AML-193 (cell line): Measurements from ENCODE around the gene TNRC18.

Experiments
- DNase-seq, 2 experiments: peaks; one replicate each; lab custom pipeline; 2025; lab: John Stamatoyannopoulos, UW

The TNRC18 gene

DNA sequence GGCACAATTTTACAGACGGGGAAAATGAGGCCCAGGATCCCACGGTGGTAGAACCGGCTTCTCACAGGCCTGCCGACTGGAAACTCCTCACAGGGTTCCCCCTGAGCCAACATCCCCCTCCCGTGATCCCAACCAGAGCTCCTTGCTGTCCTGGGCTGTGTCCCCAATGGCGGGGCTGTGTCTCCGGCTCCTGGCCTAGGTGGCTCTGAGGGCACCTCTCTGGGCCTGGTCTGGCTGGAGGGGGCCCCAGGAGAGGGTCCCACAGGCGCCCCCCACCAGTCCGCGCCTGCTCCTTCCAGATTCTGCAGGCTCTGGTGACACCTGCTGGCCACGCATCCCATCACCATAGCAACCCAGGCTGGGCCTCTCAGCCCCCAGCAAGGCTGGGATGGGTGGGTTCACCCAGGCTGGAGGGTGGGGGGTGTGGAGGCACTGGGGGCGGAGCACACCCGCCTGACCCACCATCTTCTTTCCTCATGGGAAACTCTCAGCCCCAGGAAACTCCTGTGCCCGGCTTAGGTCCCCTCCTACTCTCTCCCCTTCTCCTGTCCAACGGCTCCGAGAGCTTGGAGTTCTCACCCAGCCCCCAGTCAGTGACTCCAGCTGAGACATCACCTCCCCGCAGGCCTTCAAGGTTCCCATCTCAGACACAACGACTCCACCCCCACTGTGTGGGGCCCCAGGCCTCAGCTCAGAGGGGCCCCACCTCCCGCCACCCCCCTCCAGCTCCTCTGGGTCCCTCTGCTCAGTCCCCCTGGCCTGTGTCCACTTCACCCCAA, 27.1 kb upstream of the TNRC18 start:
- DNase-seq: peak in 1 of 2 experiments; percentile 15

DNA sequence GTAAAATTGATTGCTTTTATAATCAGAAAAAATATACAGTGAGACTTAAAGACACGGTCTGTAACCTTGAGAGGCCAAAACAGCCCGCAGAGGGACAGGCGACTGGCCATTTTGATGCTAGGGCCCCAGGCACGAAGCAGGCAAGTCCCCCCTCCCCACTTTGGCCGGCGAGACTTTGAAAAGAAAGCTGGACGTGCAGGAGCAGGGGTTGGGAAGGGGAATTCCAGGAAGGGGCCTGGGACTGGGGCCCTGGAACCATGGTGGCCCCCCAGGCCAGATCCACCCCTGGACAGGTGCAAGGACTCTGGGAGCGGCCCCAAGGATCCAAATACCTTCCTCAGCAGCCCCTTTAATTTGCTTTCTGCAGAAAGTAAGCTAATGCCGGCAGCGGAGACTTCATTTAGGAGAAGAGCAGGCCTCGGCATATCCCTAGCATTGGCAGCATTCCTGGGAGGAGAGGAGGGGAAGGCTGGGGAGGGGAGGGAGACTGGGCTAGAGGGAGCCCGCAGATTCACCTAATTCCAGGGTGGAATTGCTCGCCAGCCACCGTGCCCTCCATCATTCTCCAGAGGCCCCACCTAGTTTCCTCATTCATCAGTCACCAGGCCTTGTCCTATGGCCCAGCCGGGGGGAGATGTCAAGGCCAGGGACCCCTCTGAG, 24.9 kb upstream of the TNRC18 start:
- no peak for DNase-seq

DNA sequence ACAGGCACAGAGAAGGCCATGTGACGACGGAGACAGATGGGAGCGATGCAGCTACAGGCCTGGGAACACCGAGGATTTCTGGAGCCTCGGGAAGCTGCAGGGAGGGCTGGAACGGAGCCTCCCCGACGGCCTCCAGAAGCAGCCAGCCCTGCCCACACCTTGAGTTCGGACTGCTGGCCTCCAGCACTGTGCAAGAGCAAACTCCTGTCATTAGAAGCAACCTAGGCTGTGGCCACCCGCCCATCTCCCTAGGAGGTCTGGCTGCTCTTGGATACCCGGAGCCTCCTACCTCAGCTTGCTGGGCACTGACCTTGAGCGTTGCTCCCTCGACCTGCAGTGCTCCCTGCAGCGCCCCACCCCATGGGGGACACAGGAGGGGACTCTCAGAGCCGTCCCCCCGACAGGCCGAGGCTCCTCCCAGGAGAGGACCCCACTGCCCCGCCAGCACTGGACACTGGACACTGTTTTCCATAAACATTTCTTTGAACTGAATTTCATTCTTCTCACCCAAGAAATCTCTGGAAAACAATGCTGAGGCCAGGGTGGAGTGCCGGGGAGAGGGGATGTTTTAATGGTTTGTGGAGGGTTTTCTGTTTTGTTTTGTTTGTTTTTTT, 22.5 kb upstream of the TNRC18 start:
- no peak for DNase-seq

DNA sequence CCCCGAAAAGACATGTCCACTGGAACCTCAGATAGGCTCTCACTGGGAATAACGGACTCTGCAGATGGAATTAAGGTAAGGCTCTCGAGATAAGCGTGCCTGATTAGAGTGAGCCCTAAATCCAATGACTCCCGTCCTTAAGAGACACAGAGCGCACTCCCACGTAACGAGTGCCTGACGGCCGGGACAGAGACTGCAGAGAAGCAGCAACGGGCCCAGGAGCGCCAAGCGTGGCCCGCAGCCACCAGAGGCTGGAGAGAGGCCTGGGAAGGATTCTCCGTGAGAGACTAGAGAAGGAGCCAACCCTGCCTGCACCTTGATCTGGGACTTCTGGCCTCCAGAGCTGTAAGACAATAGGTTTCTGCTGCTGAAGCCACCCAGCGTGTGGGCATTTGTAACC, 20.0 kb upstream of the TNRC18 start:
- DNase-seq: no peak

DNA sequence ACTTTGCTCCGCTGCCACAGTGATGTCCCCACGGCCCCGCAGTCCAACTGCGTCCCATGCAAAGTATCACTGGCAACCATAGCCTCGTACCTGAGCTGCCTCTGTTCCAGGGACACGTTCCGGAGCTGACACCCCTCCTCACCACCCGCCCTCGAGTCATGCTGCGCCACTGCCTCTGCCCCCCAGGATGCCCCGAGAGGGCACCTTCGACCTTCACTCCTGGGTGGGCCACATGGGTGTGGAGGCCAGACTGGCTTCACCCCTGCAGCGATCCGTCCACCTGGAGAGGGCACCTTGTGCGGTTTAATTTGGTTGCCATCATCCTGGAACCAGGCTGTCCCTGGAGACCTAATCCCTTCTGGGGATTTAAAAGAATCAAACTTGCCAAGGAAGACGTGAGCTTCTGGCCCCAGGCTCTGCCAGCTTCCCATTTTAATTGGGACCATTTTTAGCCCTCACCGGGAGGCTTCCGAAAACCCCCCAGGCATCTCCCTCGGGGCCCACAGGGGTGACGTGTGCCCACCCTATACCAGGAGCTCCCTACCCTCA, 19.2 kb upstream of the TNRC18 start:
- no peak for DNase-seq

DNA sequence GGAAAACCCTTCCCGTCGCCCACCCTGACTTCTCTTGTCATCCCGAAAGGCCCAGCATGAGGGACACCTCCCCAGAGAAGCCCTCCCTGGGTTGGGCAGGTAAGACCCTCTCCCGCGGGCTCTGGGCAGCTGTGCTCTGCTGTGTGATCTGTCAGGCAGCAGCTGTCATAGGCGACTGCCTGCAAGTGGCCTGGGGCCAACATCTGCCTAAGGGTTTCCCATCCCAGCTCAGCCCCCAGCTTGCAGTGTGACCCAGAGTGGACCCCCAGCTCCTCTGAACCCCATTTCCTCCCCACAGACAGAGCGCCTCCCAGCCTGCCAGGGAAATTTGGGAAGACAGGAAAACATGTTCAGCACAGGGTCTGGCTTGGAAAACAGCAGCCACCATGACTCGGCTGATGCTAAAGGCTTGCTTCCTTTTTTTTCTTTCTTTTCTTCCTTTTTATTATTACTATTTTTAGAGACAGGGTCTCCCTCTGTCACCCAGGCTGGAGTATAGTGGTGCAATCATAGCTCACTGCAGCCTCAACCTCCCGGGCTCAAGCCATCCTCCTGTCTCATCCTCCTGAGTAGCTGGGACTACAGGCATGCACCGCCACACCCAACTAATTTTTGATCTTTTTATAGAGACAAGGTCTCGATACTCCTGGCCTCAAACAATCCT, 18.3 kb upstream of the TNRC18 start:
- peak; percentile 32 to 38 for DNase-seq

DNA sequence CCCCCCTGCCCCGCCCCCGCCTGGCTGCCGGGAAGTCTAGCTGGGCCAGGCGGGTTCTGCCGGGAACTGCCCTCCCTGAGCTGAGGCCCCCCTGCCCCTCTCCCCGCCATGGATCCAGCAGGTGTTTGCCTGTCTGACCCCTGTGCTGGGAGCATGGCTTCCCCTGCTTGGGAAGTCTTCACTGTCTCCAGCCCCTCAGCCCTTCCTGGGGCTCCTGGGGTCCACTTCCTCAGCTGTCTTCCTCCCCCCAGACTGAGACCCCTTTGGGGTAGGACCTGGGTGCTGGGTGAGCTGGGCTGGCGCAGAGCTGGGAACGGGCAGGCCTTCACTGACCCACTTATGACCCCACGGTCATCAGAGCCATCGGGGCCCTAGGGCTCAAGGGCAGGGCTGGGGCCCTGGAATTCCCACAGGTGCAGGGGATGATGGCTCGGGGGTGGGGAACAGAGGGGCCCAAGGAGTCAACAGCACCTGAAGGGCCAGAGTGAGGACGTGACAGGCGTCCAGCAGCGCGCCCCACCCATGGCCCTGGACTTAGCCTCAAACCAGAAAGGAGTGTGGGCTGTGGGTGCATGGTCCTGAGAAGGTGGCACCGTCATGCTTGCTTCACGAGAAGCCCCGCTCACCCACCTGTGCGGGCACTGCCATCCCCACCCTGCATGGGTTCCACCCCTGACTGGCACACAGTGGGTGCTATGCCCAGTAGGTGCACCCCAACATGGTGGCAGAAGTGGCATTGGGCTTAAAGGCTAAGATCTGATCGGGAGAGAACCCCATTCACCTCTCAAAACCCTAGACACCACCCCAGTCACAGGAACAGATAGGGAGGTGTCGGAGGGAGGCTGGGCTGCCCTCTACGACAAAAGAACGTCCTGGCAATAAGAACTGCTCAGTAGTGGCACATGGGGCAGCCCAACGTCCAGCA, 16.2 kb upstream of the TNRC18 start:
- no peak for DNase-seq

DNA sequence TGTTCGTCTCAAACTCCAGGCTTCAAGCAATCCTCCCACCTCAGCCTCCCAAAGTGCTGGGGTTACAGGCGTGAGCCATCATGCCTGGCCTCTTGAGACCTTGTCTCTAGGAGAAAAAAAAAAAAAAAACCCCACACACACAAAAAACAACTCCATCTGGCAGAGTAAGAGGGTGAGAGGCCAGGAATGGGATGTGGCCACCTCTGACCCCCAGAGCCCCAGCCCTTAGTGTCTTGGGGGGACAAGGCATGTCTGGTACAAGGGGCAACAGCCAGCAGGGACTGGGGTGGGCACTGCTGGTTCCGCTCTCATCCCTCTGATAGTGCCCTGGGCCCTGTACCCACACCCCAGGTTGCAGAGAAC, 15.6 kb upstream of the TNRC18 start:
- no peak for DNase-seq

DNA sequence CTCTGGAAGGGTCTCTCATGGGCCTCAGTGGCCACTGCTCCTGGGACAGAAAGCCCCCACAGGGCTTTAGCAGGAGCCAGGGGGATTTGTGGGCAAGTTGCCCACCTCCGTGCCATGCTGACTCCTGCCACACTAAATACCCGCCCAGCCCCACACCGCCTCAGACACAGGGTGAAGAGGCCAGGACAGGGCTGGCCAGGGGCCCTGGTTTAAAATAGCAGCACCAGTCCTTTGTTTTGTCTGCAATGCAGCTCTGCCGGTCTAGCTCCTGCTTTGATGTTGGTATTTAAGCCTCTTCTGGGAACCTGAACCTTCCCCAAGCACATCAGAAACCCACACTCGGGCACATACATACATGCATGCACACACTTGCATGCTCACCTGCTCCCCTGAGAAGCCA, 14.4 kb upstream of the TNRC18 start:
- DNase-seq: no peak

DNA sequence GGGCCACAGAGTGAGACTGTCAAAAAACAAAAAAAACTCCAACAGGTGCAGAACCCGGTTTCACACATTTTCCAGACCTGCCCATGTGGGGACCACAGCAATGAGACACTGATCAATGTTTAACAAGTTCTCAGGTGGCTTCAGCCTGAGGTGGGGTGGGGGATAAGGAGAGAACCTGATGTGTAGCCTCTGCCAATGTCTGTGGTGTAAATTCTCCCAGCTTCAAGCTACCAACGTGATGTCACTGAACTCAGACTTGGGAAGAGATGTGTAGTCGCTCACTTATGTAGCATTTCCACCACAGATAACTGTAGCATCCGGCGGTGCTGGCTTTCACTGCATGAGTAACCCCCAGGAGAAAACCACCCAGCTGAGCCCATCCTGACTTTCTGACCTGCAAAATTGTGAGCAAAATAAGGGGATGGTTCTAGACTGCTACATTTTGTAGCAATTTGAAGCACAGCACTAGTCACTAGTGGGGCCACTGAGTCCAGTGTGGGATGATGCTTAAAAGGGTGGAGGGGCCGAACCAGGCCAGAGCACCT, 13.8 kb upstream of the TNRC18 start:
- DNase-seq: no peak

DNA sequence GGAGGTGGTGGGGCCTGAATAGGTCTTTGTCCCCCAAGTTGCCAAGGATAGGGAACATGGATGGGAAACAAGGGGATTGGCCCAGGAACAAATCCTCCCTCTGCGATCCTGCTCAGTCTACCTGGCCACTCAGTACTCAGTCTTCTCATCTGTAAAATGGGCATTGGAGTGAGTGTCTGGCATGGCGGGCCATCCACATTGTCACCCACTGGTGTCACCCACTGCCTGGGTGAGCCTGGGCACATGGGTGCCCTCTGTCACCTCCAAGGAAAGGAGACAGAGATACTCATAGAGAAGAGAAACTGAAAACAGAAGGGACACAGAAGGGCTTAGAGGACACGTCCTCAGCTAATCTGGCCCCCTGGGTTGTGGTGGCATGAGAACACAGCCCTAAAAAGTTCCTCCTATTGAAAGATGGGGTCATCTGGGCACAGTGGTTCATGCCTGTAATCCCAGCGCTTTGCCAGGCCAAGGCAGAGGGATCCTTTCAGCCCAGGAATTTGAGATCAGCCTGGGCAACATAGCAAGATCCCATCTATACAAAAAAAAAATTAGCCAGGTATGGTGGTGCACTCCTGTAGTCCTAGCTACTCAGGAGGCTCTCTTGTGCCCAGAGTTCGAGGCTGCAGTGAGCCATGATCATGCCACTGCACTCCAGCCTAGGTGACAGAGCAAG, 12.5 kb upstream of the TNRC18 start:
- no peak for DNase-seq

DNA sequence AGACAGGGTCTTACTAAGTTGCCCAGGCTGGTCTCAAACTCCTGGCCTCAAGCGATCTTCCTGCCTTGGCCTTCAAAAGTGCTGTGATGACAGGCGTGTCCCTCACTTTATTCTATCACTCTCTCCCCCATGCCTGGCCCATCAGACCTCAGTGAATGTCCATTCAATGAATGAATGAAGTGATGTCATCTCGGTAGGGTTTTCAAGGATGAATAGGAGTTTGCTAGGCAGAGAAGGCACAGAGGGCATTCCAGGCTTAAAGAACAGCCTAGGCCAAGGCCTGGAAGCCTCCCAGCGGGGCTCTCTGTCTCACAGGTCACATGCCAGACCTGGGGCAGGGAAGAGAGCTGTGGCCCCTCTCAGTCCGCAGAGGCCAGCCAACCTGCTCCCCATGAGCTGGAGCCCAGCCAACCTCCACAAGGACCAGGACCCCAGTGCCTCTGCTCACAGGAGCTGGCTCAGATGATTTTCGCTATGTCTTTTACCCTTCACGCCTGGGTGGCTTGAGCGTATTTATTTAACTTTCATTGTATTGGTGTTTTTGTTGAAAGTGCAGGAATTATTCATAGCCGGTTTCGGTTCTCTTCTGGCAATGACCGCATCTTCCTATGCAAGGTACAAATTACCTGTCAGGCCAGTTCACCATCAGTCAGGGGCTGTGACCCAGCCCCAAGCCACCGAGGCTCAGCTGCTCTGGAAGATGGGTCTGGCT, 11.8 kb upstream of the TNRC18 start:
- no peak for DNase-seq

DNA sequence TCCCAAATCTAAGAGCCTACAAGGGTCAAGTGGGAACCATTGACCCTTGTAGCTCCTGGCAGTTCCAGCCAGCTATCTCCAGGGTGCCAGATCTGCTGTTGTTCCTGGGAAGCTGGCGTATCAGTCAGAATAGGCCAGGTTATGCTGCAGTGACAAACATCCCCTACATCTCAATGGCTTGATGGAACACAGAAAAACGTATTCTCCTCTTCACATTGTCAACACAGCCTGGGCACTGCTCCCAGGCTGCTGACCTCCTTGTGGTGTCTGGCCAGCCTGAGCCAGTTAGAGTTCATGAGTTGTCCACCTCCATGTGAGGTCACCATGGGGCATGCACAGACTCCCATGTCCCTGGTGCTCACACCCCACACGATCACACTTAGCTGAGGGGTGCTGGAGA, 9.5 kb upstream of the TNRC18 start:
- no peak for DNase-seq

DNA sequence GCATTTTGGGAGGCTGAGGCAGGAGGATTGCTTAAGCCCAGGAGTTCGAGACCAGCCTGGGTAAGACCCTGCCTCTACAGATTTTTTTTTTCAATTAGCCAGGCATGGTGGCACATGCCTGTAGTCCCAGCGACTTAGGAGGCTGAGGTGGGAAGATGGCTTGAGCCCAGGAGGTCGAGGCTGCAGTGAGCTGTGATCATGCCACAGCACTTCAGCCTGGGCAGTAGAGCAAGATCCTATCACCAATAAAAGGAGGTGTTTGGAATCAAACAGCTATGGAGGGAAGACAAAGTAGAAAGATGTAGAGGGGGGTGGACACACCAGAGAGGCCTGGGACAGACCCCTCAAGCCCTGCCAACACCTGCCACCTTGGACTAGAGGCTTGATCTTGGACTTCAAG, 9.1 kb upstream of the TNRC18 start:
- DNase-seq: no peak

DNA sequence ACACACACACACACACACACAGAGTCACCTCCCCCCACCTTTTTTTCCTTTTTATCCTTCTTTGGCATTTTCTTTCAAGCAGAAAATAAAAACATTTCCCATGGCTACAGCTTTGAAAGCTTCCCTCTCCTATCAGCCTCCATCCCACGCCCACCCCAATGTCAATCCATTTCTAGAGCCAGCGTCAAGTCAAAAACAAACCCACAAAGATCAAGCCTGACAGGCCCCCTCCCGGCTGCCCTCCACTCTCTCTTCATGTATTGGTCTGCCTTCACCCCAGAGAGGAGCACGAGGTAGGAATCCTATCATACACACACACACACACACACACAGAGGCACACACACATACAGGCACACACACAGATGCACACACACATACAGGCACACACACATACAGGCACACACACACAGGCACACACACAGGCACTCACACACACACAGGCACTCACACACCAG, 8.0 kb upstream of the TNRC18 start:
- DNase-seq: no peak

DNA sequence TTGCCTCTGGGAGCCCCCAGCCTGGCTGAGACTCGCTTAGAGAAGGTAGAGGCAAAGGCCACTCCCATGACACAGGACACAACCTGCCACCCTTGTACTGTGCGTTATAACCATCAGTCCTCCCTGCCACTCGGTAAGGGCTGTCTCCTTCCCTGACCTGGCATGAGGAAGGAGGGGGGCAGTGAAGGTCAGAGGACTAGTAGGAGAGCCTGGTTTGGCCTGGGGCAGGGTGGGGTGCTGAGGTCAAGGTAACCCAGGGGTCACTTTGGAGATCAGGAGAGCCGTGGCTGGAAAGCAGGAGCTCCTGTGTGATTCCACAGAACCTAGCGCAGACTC, 6.9 kb upstream of the TNRC18 start:
- no peak for DNase-seq

DNA sequence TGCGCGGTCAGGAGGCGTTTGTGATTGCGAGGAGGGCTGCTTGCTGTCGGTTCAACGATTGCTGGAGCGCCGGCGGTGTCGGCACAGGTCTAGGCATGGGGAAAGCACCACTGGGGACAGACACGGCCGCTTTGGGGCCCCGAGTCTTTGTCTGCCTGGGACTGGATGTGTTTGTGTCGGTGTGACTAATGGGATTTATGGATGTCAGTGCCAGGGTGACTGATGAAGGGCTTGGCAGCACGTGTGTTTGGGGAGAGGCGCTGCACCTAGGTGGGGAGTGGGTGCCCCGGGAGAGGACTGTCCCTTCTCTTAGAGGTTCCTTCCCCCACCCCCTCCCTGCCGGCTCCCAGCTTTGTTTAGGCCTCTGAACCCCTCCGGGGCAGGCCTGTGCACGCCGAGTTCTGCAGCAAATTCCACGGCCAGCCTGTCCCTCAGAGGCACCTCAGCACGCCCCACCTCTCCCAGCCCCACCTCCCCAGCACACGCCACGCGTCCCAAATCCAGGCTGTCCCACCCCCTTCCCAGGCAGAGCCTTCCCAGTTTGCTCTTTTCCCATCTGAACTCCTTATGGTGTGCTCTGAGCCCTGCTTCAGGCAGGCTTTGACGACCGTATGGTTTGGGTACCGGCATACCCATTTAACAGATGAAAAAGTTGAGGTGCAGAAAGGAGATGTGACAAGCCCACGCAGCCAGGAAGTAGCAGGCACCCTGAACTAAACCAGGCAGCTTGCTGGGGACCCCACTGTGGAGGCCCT, 6.4 kb upstream of the TNRC18 start:
- DNase-seq: no peak

DNA sequence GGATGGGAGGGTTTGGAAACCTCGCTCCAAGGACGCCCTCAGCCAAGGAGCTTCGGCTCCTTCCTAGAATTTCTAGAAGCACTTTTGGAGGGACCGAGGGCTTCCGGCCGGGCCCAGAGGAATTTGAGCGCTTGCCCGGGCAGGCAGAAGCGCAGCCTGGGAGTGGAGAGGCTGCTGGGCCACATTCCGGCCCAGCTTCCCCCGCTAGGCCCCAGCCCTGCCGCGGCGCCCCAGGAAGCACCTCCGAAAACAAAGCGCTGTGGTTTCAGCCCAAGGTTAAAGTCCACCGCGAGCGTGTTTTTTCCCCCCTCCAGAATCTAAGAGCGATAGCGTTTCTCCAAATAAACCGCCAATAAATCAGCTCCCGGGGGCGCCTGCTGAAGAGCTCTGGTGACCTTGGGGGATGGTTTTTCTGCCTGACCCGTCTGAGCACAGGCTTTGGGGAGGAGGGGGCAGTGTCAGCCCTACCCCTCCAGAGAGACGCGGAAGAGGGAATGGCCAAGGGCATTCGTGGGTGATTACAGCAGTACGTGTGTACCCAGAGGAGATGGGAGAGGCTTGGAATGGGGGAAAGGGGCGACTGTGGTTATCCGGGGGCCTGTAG, 5.7 kb upstream of the TNRC18 start:
- peak in 1 of 2 experiments; percentile 16 for DNase-seq
